Testis (tissue), 2 donors: Measurements from ENCODE around the gene NOL4L.

Source experiments
- POLR2A ChIP-seq: fragments of 450-650 bp; IDR thresholded peaks from one replicate; pipeline ENCODE4 v1.6.1; 2017; ENCODE audit warnings: antibody characterized with exemption, mild to moderate bottlenecking, moderate library complexity
- TF ChIP-seq, protein P1 (sequence below), 3 experiments: fragments of 450-650 bp in 2 of 3; fragments of 200-600 bp in 1 of 3; sonication (generic) in 1 of 3; IDR thresholded peaks; one replicate each; pipeline ENCODE4 v1.5.1; 2016 to 2019; ENCODE audit warnings: antibody characterized with exemption in 3 of 3, mild to moderate bottlenecking in 2 of 3, moderate library complexity in 1 of 3

DNA sequence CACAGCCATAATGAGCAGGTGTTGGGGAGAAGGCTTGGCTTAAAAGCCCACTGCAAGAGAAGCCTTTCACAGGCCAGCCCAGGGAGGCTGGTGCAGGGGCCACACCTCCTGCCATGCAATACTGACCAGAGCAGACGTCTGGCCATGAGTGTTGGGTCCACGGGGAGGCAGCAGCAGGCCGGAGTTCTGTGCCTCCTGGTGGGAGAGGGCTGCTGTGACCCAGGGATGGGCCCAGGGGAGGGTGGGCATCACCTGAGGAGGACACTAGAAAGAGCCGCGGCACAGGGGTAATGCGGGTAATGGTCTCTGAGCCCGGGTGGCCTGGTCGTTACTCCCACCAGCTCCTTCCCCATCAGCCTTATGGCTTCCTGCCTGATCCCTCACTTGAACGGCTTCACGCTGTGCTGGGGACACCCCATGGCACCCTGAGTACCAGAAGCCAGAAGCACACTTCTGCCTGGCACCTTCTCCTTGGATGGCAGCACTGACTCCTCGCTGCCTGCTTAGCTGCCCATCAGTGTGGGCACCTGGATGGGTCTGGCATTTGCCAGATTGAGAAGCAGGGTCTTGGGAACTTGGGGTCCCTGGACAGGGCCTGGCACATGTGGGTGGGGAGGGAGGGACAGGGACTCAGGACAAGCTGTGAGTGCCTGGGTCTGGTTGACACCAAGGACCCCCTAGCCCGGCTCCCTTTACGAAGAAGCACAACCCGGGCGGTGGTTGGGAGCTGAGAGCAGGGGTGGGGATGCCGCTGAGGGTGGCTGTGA is 118.2 kb downstream of the NOL4L start:
- TF ChIP-seq, protein P1, sequence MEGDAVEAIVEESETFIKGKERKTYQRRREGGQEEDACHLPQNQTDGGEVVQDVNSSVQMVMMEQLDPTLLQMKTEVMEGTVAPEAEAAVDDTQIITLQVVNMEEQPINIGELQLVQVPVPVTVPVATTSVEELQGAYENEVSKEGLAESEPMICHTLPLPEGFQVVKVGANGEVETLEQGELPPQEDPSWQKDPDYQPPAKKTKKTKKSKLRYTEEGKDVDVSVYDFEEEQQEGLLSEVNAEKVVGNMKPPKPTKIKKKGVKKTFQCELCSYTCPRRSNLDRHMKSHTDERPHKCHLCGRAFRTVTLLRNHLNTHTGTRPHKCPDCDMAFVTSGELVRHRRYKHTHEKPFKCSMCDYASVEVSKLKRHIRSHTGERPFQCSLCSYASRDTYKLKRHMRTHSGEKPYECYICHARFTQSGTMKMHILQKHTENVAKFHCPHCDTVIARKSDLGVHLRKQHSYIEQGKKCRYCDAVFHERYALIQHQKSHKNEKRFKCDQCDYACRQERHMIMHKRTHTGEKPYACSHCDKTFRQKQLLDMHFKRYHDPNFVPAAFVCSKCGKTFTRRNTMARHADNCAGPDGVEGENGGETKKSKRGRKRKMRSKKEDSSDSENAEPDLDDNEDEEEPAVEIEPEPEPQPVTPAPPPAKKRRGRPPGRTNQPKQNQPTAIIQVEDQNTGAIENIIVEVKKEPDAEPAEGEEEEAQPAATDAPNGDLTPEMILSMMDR (IDR thresholded peaks at IDR 0.05), result no peak
- TF ChIP-seq POLR2A, result no peak
